Measurements from ENCODE around the gene PROC.
A peak's percentile ranks its signal among the peaks of the same experiment; 100 is the strongest.
"Not testable (repeated sequence)": the region's sequence is repeated elsewhere in the genome, so short reads cannot be mapped to it uniquely, and the experiment has no call there.

PROC gene

DNA sequence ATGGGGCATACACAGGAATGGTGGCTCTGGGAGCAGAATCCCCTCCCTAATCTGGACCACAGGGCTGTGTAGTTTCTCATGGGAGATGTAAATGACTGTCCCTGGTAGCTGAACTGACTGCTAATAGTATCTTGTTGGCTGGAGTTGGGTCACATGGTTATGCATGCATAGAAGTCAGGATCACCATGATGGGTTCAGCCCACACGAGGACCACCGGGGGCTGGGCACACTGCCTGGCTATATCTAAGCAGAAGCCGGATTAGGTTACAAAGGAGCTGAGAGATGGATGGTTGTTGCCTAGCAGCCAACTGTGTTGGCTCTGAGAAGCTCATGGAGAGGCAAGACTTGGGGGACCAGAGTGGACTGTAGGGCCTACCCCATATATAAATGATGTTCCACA lies 23.7 kb upstream of the PROC start:
- no peak for DNase-seq (ENCODE audit: low read depth, low spot score)

DNA sequence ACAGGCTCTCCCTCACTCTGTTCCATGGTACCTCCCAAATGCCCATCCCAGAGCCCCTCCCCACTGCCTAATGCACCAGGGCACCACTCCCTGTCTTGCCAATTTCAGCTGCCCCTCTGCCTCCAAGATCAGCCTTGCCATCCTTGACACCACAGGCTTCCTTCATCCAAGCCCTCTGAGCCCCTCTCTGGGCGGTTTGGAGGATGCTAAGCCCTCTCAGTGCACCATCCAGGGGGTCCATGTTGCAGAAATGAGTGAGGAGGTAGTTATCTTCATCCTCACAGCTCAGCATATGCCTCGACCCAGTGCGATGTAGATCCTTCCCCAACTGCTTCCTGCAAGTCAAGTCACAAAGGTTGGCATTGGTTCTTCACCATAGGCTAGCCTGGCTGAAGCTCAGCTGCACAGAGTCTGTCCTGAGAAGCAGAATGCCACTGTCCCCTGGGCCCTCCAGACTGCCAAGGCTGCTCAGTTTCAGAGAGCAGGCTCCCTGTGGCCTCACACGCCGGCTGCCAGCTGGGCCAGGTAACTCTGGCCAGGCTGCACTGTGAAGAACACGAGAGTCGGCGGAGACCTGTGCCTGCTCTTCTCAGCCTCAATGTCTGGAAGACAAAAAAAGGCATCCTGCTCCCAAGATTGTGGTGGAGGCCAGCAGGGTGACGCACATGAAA lies 20.5 kb upstream of the PROC start:
- DNase-seq (ENCODE audit: low read depth, low spot score): no peak

GRCh38 chr2:127398239-127398590 lies 20.0 kb upstream of the PROC start:
- no peak for DNase-seq (ENCODE audit: low read depth, low spot score)

- no peak for DNase-seq (ENCODE audit: low read depth, low spot score)
Observed at GRCh38 chr2:127400533-127400896, 17.7 kb upstream of the PROC start.

DNA sequence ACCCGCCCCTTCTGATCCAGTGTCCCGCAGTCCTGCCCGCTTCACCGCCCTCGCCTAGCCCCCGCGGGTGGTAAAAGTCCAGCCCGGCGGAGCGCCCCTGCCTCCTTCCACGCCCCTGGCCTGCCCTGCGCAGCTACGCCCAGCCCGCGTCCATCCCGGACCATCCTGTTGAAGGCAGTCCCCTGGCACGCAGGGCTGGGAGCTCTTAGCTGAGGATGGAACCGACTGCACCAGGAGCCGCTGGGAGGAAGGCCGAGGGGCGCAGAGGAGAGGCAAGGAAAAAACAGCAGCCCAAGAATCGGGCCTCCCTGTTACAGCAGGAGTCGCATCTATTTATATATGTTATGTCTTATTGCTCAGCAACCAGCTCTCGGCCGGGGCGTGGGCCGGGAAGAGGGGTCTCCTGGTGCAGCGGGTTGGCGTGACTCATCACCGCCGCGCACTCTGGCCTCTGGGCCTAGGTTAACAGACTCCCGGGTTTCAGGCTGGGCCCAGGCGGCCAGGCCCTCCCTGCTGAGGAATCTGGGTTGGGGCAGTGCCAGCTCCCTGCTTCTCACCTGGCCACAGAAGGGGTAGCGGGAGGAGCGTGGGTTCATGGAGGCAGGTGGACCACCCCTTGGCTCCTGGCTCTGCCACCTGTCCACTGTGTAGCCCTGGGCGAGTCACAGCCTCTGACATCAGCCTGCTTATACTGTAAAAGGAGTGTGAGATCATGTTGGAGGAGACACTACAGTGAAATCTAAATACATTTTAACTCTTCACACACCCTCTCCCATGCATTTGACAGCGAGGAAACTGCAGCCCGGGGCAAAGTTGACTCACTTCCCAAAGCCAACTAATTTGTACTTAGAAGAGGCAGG lies 17.1 kb upstream of the PROC start:
- DNase-seq (ENCODE audit: low read depth, low spot score): no peak

DNA sequence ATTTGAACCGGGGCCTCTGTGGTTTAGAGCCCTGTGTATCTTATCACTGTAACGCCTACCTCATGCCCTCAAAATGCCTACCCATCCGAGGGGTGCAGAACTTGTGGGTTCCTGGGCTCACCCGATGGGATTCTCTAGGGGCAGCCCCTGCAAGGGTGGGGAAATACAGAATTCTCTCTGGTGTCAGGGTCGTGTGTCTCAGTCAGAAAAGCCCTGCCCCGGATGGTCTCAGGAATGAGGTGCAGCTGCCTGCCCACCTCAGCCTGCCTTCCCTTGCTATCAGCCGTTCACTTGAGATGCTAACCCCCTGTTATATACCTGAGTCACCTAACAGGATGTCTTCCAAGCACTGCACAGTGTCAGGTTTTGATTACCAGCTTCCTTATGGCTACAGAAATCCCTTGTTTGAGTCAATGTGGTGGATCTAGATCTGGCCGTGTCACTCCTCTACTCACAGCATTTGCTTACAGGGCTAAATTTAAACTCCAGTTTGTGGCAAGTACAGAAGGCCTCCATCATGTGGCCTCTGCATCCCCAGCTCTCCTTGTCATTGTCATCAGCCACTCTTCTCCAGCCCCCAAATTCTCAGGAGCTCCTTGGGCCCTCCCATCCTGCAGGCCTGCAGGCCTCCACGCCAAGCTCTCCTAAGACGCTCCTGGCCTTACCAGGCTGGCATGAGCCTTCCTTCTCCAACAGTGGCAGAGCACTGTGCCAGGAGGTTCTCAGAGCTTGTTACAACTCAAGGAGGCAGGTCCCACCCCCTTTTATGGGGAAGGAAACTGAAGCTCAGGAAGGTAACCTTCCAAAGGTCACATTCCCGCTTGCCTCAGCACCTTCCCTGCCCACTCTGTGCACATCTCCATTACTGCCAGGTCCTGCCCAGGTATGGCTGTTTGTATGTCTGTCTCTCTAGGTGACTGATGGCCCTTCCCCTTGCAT lies 16.2 kb upstream of the PROC start:
- DNase-seq (ENCODE audit: low read depth, low spot score): no peak

DNA sequence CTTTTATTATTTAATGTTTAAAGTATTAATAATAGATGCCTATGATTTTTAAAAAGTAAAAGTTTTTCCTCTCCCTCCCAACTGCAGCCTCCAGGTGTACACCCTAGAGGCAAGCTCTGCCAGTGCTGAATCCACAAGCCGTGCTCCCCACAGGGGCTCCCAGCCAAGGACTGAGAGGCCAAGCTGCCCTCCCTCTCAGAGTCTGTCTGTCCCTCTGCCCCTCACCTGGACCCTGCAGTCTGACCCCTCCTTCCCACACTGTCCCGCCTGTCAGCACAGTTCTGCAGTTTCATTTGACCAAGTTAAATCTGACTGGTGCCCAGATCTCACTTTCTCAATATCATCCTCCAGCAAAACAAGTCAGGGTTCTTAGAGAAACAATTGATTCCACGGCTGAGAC lies 14.8 kb upstream of the PROC start:
- no peak for DNase-seq (ENCODE audit: low read depth, low spot score)

- no peak for DNase-seq (ENCODE audit: low read depth, low spot score)
Observed at GRCh38 chr2:127404466-127405254, 13.6 kb upstream of the PROC start.

DNA sequence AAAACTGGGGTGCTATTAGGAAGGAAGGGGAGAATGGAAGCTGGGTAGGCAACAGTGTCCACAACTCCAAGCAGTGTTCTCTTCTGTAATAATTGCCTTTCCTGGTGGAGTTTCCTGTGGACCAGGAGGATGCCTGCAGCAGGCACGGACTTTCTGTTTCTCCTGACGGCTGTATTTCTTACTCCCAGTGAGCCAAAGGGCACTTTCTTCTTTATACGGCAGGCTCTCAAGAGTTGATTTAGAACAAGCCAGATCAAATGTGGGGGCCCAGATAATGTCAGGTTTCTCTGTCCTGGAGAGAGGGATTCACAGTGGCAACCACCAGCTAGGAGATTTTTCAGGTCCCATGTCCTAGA lies 13.0 kb upstream of the PROC start:
- DNase-seq (ENCODE audit: low read depth, low spot score): no peak

- DNase-seq (ENCODE audit: low read depth, low spot score): no peak
Observed at GRCh38 chr2:127406454-127406853, 11.8 kb upstream of the PROC start.

- no peak for DNase-seq (ENCODE audit: low read depth, low spot score)
Observed at GRCh38 chr2:127407091-127407490, 11.1 kb upstream of the PROC start.

GRCh38 chr2:127407661-127408003 lies 10.6 kb upstream of the PROC start:
- no peak for DNase-seq (ENCODE audit: low read depth, low spot score)

DNA sequence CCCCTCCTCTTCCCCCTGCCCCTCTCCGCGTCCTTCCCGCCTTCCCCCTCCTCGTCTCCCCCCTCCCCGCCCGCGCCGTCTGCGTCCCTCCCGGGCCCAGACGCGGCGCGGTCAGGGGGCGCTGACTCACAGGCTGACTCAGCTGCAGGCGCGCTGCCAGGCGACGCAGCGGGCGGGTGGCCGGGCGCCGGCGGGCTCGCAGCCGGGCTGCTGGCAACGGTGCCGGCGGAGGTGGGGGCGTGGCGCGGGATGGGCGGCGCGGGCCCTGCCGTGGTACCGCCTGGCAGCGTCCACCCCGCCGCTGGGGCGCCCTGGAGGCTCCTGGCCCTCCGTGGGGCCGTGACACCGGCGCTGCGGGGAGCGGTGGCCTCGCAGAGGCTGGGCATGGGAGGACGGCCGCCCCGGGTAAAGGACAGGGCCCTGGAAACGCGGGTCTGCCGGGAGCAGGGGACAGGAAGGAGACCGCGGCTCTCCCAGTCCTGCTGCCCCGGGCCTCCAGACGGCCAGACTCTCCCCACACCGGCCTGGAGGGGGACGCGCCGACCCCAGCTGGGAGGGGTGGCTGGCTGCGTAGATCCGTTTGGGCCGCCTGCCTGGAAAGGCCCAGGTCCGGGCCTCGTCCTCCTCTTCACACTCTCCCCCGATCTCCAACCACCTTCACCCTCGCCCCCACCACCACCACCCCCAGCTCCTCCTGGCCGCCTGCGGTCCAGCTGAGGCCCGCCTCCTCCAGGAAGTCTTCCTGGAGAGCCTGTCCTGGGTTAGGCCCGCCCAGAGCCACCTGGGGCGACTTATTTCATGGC lies 10.0 kb upstream of the PROC start:
- DNase-seq (ENCODE audit: low read depth, low spot score): peak; percentile 49

- DNase-seq (ENCODE audit: low read depth, low spot score): no peak
Observed at GRCh38 chr2:127408807-127409099, 9.5 kb upstream of the PROC start.

GRCh38 chr2:127409716-127410115 lies 8.5 kb upstream of the PROC start:
- not testable (repeated sequence) for DNase-seq (ENCODE audit: low read depth, low spot score)

GRCh38 chr2:127410871-127411652 lies 7.2 kb upstream of the PROC start:
- no peak for DNase-seq (ENCODE audit: low read depth, low spot score)

- no peak for DNase-seq (ENCODE audit: low read depth, low spot score)
Observed at GRCh38 chr2:127411653-127412369, 6.4 kb upstream of the PROC start.

- no peak for DNase-seq (ENCODE audit: low read depth, low spot score)
Observed at GRCh38 chr2:127413200-127413599, 5.0 kb upstream of the PROC start.

DNA sequence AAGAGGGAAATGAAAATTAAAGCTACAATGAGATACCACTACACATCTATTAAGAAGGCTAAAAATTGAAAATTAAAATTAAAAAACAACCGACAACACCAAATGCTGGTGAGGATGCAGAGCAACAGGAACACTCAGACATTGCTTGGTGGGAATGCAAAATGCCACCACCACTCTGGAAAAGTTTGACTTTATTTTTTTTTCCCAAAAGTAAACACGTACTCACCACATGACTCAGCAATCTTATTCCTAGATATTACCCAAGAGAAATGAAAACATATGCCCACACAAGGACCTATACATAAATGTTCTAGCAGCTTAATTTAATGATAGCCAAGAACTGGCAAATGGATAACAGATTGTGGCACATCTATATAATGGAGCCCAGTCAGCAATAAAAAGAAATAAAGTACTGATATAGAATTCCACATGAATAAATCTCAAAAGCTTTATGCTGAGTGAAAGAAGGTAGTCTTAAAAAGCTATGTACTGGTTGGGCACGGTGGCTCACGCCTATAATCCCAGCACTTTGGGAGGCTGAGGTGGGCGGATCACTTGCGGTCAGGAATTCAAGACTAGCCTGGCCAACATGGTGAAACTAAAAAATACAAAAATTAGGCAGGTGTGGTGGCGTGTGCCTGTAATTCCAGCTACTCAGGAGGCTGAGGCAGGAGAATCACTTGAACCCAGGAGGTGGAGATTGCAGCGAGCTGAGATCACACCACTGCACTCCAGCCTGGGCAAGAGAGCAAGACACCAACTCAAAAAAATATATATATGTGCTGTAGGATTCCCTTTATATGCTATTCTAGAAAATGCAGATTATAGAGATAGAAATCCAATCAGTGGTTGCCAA lies 4.2 kb upstream of the PROC start:
- peak; percentile 25 for DNase-seq (ENCODE audit: low read depth, low spot score)
